HCT116 (cell line): ENCODE results near the gene FPR2. TPM values are rescaled to one million over a fixed set of nuclear protein-coding genes. Genes with fewer than 3 reads are reported as not detected.

Experiments
- ATAC-seq: fragments of 200-7000 bp; cut with Tn5 transposase; 2 replicates; pipeline ENCODE4 v1.9.1; 2020; ENCODE audit warnings: mild to moderate bottlenecking, moderate library complexity
- BruUV-seq: library from RNA; stranded (reverse); fragments of 400-500 nt; replicated peaks from 2 replicates; lab custom pipeline; 2021; lab: Mats Ljungman, UMichigan
- CTCF ChIA-PET: fragments of 300-600 bp; sonication (Branson Sonifier 250); formaldehyde crosslinking; loops from one replicate; lab custom pipeline; 2021; ENCODE audit warnings: antibody characterized with exemption; lab: Charles Lee
- POLR2A ChIA-PET: fragments of 300-600, 350-600 bp; sonication (Branson Sonifier 250); formaldehyde crosslinking; loops from one replicate; lab custom pipeline; 2021; ENCODE audit warnings: antibody characterized with exemption; lab: Charles Lee
- RAD21 ChIA-PET, 2 experiments: fragments of 300-600 bp; sonication (Branson Sonifier 250); formaldehyde crosslinking; loops; one replicate each; lab custom pipeline; 2023; ENCODE audit warnings: low total read pairs in 2 of 2; ENCODE audit not compliant: uncharacterized antibody in 2 of 2, unreplicated experiment in 2 of 2, low non-redundant PET in 1 of 2; lab: Charles Lee
- DNase-seq: peaks from one replicate; pipeline ENCODE4 v3.0.0-alpha.2; 2010; ENCODE audit warnings: low read depth, low spot score
- H2AFZ ChIP-seq: fragments of 200-600 bp; shearing (Covaris generic), sonication (generic); 2 replicates; pipeline ENCODE4 v1.6.1; 2017; ENCODE audit warnings: low read depth, mixed run types, mixed read lengths, antibody characterized with exemption, low read length; ENCODE audit not compliant: poor library complexity, severe bottlenecking
- H3K27ac ChIP-seq: 2 replicates; pipeline ENCODE4 v1.5.1; 2012; ENCODE audit warnings: low read depth, low read length
- H3K27me3 ChIP-seq: fragments of 200-600 bp; sonication (generic); 2 replicates; pipeline ENCODE4 v1.6.1; 2016; ENCODE audit warnings: mixed run types, low read length, mixed read lengths; ENCODE audit not compliant: insufficient read depth
- H3K36me3 ChIP-seq, 2 experiments: fragments of 200-500 bp in 1 of 2; fragments of 200-600 bp in 1 of 2; sonication (Bioruptor generic) in 1 of 2; sonication (generic) in 1 of 2; 2 replicates each; pipeline versions ENCODE4 v1.5.1 to v1.6.1; 2014 to 2016; ENCODE audit warnings: low read length in 2 of 2, inconsistent platforms in 1 of 2, mixed read lengths in 1 of 2, mixed run types in 1 of 2; ENCODE audit not compliant: insufficient read depth in 2 of 2, control insufficient read depth in 1 of 2
- H3K4me1 ChIP-seq, 2 experiments: fragments of 200-600 bp in 1 of 2; sonication (generic) in 1 of 2; 2 replicates each; pipeline versions ENCODE4 v1.5.1 to v1.6.1; 2012 to 2017; ENCODE audit warnings: low read length in 2 of 2, inconsistent platforms in 1 of 2, mild to moderate bottlenecking in 1 of 2, mixed read lengths in 1 of 2, mixed run types in 1 of 2, moderate library complexity in 1 of 2; ENCODE audit not compliant: insufficient read depth in 2 of 2, control insufficient read depth in 1 of 2
- H3K4me2 ChIP-seq: fragments of 200-600 bp; sonication (generic); 2 replicates; pipeline ENCODE4 v1.6.1; 2017; ENCODE audit warnings: mixed run types, low read length, mixed read lengths
- H3K4me3 ChIP-seq, 2 experiments: fragments of 200-600 bp in 1 of 2; sonication (generic) in 1 of 2; replicated peaks in 1 of 2; 2 replicates each; pipeline ENCODE4 v1.5.1; 2011 to 2016; ENCODE audit warnings: low read length in 2 of 2, control low read depth in 1 of 2, low read depth in 1 of 2, mild to moderate bottlenecking in 1 of 2, mixed read lengths in 1 of 2, mixed run types in 1 of 2
- H3K79me2 ChIP-seq: fragments of 200-600 bp; sonication (generic); 2 replicates; pipeline ENCODE4 v1.6.1; 2017; ENCODE audit warnings: mild to moderate bottlenecking, mixed run types, low read length, moderate library complexity, mixed read lengths; ENCODE audit not compliant: insufficient read depth
- H3K9ac ChIP-seq: fragments of 200-600 bp; sonication (generic); 2 replicates; pipeline ENCODE4 v1.6.1; 2016; ENCODE audit warnings: low read length, mixed read lengths
- H3K9me2 ChIP-seq: fragments of 200-600 bp; sonication (generic), shearing (Covaris generic); 2 replicates; pipeline ENCODE4 v1.6.1; 2017; ENCODE audit warnings: mixed run types, mild to moderate bottlenecking, moderate library complexity; ENCODE audit not compliant: insufficient read depth
- H3K9me3 ChIP-seq, 2 experiments: fragments of 200-500 bp in 1 of 2; fragments of 200-600 bp in 1 of 2; sonication (Bioruptor generic) in 1 of 2; sonication (generic) in 1 of 2; 2 replicates each; pipeline ENCODE4 v1.6.1; 2014 to 2017; ENCODE audit warnings: low read length in 2 of 2, mixed read lengths in 2 of 2, inconsistent platforms in 1 of 2, low read depth in 1 of 2, mild to moderate bottlenecking in 1 of 2, mixed run types in 1 of 2, moderate library complexity in 1 of 2; ENCODE audit not compliant: control insufficient read depth in 1 of 2, insufficient read depth in 1 of 2
- H4K20me1 ChIP-seq: fragments of 200-600 bp; sonication (generic), shearing (Covaris generic); 2 replicates; pipeline ENCODE4 v1.6.1; 2017; ENCODE audit warnings: mixed run types, mild to moderate bottlenecking, moderate library complexity; ENCODE audit not compliant: insufficient read depth
- ATF3 ChIP-seq: IDR thresholded peaks from 2 replicates; pipeline ENCODE4 v1.6.1; 2012
- CBX3 ChIP-seq: IDR thresholded peaks from 2 replicates; pipeline ENCODE4 v1.6.1; 2012; ENCODE audit warnings: low read depth
- CTCF ChIP-seq, 3 experiments: fragments of 200-600 bp in 1 of 3; sonication (generic) in 1 of 3; IDR thresholded peaks in 2 of 3; conservative IDR thresholded peaks in 1 of 3; 2 replicates each; pipeline ENCODE4 v1.5.1; 2012 to 2017; ENCODE audit warnings: low read depth in 2 of 3, low read length in 2 of 3, antibody characterized with exemption in 1 of 3, borderline replicate concordance in 1 of 3, control low read depth in 1 of 3, mild to moderate bottlenecking in 1 of 3, mixed read lengths in 1 of 3, mixed run types in 1 of 3, moderate library complexity in 1 of 3; ENCODE audit not compliant: insufficient read depth in 1 of 3
- EGR1 ChIP-seq: IDR thresholded peaks from 2 replicates; pipeline ENCODE4 v1.6.1; 2012; ENCODE audit warnings: low read depth
- ELF1 ChIP-seq: IDR thresholded peaks from 2 replicates; pipeline ENCODE4 v1.6.1; 2012; ENCODE audit warnings: low read depth, borderline replicate concordance
- EZH2 ChIP-seq: fragments of 200-600 bp; sonication (generic); IDR thresholded peaks from 2 replicates; pipeline ENCODE4 v1.6.1; 2017; ENCODE audit warnings: antibody characterized with exemption, mixed run types
- EZH2phosphoT487 ChIP-seq: fragments of 200-600 bp; IDR thresholded peaks from 2 replicates; pipeline ENCODE4 v1.6.1; 2018; ENCODE audit warnings: antibody characterized with exemption, borderline replicate concordance
- FOSL1 ChIP-seq: IDR thresholded peaks from 2 replicates; pipeline ENCODE4 v1.6.1; 2012; ENCODE audit warnings: low read depth
- JUND ChIP-seq: IDR thresholded peaks from 2 replicates; pipeline ENCODE4 v1.6.1; 2012
- POLR2A ChIP-seq: IDR thresholded peaks from 2 replicates; pipeline ENCODE4 v1.7.0; 2011; ENCODE audit warnings: borderline replicate concordance; ENCODE audit not compliant: insufficient read depth, insufficient read length; ENCODE audit errors: extremely low read depth
- RAD21 ChIP-seq: IDR thresholded peaks from 2 replicates; pipeline ENCODE4 v1.6.1; 2012; ENCODE audit warnings: low read depth, mild to moderate bottlenecking
- SRF ChIP-seq: IDR thresholded peaks from 2 replicates; pipeline ENCODE4 v1.6.1; 2012; ENCODE audit warnings: low read depth
- TCF7L2 ChIP-seq: IDR thresholded peaks from 2 replicates; pipeline ENCODE4 v1.7.0; 2011; ENCODE audit warnings: borderline replicate concordance, inconsistent platforms; ENCODE audit not compliant: insufficient read depth, insufficient read length; ENCODE audit errors: extremely low read depth
- YY1 ChIP-seq: IDR thresholded peaks from 2 replicates; pipeline ENCODE4 v1.6.1; 2011; ENCODE audit warnings: low read length, low read depth, moderate library complexity, mild to moderate bottlenecking; ENCODE audit not compliant: insufficient replicate concordance; ENCODE audit errors: extremely low read depth
- ZNF274 ChIP-seq: fragments of 200-500 bp; sonication (Bioruptor generic); IDR thresholded peaks from 2 replicates; pipeline ENCODE4 v1.6.1; 2014; ENCODE audit warnings: mild to moderate bottlenecking, low read depth, low read length, inconsistent platforms
- intact Hi-C: fragments of 100-400 bp; cut with micrococcal nuclease; formaldehyde crosslinking; loops from 2 replicates; pipeline ENCODE4 v1.10.0; 2022
- total RNA-seq: library from RNA; stranded (reverse); gene quantifications from one replicate; pipeline ENCODE4 v1.2.1, GENCODE V29; 2021; ENCODE audit not compliant: unreplicated experiment
- TF ChIP-seq, protein P1 (sequence below): IDR thresholded peaks from 2 replicates; pipeline ENCODE4 v1.6.1; 2012

Gene FPR2
- total RNA-seq, 1 experiment from 2014 or later, result not detected

- CTCF ChIA-PET, result interaction anchor here (0.6 to 2.6 kb wide), 2 partner anchors 30 to 366 kb away, joined by 3 to 9 read pairs; no protein-coding TSS in a partner anchor
- ATAC-seq, result no peak
Measured at GRCh38 chr19:51807925-51808324, 46.9 kb downstream of the FPR2 start.

More at GRCh38 chr19:51807925-51808324, 46.9 kb downstream of the FPR2 start:
- no peak overlapping the region for H3K4me2 ChIP-seq
- no peaks in the 10 kb centered on the region for H4K20me1 ChIP-seq
- BruUV-seq, result no TSS peak
- H3K9ac ChIP-seq, result no peak overlapping the region
- H3K27ac ChIP-seq, result no peak overlapping the region
- no peaks in the 10 kb centered on the region for H3K4me1 ChIP-seq
- no peak for TF ChIP-seq ATF3
- no peak for TF ChIP-seq FOSL1
- no peak for TF ChIP-seq CTCF (IDR thresholded peaks at IDR 0.05 in 2 of 3, conservative IDR thresholded peaks at IDR 0.05 in 1 of 3; ENCODE audit: borderline replicate concordance in 1 of 3, insufficient read depth in 1 of 3, low read depth in 2 of 3, low read length in 2 of 3)
- no peak for TF ChIP-seq YY1
- TF ChIP-seq ELF1, result no peak
- TF ChIP-seq TCF7L2, result no peak
- no peak for TF ChIP-seq JUND
- no peak for TF ChIP-seq EZH2phosphoT487
- no peak for TF ChIP-seq ZNF274
- no peak for TF ChIP-seq POLR2A
- TF ChIP-seq SRF, result no peak
- TF ChIP-seq RAD21, result no peak
- TF ChIP-seq EZH2, result no peak
- TF ChIP-seq CBX3, result no peak
- TF ChIP-seq, protein P1, sequence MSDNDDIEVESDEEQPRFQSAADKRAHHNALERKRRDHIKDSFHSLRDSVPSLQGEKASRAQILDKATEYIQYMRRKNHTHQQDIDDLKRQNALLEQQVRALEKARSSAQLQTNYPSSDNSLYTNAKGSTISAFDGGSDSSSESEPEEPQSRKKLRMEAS, result no peak
- no peak for TF ChIP-seq EGR1
- peaks cover 0 to 2% of the 10 kb centered on the region in 2 experiments; a peak in 1 of 4 replicates for H3K9me3 ChIP-seq
- ChIA-PET RAD21 (no interaction called here), POLR2A (no interaction called here)
- no peak overlapping the region for H3K4me3 ChIP-seq
- no peaks in the 10 kb centered on the region for H3K27me3 ChIP-seq
- no peaks in the 10 kb centered on the region for H3K36me3 ChIP-seq
- no peak overlapping the region for H2AFZ ChIP-seq
- no peaks in the 10 kb centered on the region for H3K9me2 ChIP-seq
- H3K79me2 ChIP-seq, result no peaks in the 10 kb centered on the region
- DNase-seq, result no peak
- intact Hi-C loops, result no loop called here
